Activated T-cell treated with anti-CD3 and anti-CD28 coated beads, Interleukin-2, amount 50 U/mL, for 4 hours (primary cell): ENCODE measurements around the gene TMBIM4. TPM values are rescaled to one million over a fixed set of nuclear protein-coding genes. Genes with fewer than 3 reads are reported as not detected.

Source experiments
- ATAC-seq, 2 donors: fragments of 200-7000 bp; cut with Tn5 transposase; one replicate each; pipeline ENCODE4 v1.10.0; 2021
- DNase-seq: peaks from one replicate; pipeline ENCODE4 v3.0.0-alpha.2; 2020
- H3K27me3 Mint-ChIP-seq: one replicate; pipeline ENCODE4 v1.8.0; 2021; ENCODE audit warnings: low read depth, mixed read lengths
- H3K36me3 Mint-ChIP-seq: one replicate; pipeline ENCODE4 v1.8.0; 2022; ENCODE audit warnings: mixed read lengths; ENCODE audit not compliant: insufficient read depth
- H3K4me1 Mint-ChIP-seq: one replicate; pipeline ENCODE4 v1.8.0; 2021; ENCODE audit warnings: low read depth, mixed read lengths
- H3K4me3 Mint-ChIP-seq: one replicate; pipeline ENCODE4 v1.8.0; 2021; ENCODE audit warnings: mild to moderate bottlenecking, moderate library complexity, mixed read lengths
- H3K9me3 Mint-ChIP-seq: one replicate; pipeline ENCODE4 v1.8.0; 2021; ENCODE audit warnings: mixed read lengths
- total RNA-seq, 3 donors: library from RNA; stranded (reverse); gene quantifications; one replicate each; pipeline ENCODE4 v1.2.1, GENCODE V29; 2021

Gene TMBIM4
- total RNA-seq, 3 donors from 2014 or later, result 69.9 to 86.1 (median 78.2) TPM

GRCh38 chr12:66165141-66165540, 4.7 kb downstream of the TMBIM4 start:
- DNase-seq (no peak), ATAC-seq (no peak)
- peaks cover 41% of the 10 kb centered on the region for H3K36me3 Mint-ChIP-seq
- H3K27me3 Mint-ChIP-seq, result no peaks in the 10 kb centered on the region
- peaks cover 5% of the 10 kb centered on the region for H3K9me3 Mint-ChIP-seq
- H3K4me3 Mint-ChIP-seq, result no peak overlapping the region
- H3K4me1 Mint-ChIP-seq, result peaks cover 63% of the 10 kb centered on the region

- peaks cover 5% of the 10 kb centered on the region for H3K9me3 Mint-ChIP-seq
- H3K4me1 Mint-ChIP-seq, result peaks cover 70% of the 10 kb centered on the region
- ATAC-seq, result no peak
- H3K36me3 Mint-ChIP-seq, result peaks cover 48% of the 10 kb centered on the region
- no peak for DNase-seq
- H3K27me3 Mint-ChIP-seq, result no peaks in the 10 kb centered on the region
- H3K4me3 Mint-ChIP-seq, result no peak overlapping the region
Measured at GRCh38 chr12:66164349-66164821, 5.4 kb downstream of the TMBIM4 start.

GRCh38 chr12:66163289-66163688, 6.5 kb downstream of the TMBIM4 start:
- DNase-seq (no peak), ATAC-seq (no peak)
- no peak overlapping the region for H3K4me3 Mint-ChIP-seq
- H3K4me1 Mint-ChIP-seq, result peaks cover 67% of the 10 kb centered on the region
- no peaks in the 10 kb centered on the region for H3K27me3 Mint-ChIP-seq
- peaks cover 53% of the 10 kb centered on the region for H3K36me3 Mint-ChIP-seq
- H3K9me3 Mint-ChIP-seq, result peaks cover 5% of the 10 kb centered on the region

DNA sequence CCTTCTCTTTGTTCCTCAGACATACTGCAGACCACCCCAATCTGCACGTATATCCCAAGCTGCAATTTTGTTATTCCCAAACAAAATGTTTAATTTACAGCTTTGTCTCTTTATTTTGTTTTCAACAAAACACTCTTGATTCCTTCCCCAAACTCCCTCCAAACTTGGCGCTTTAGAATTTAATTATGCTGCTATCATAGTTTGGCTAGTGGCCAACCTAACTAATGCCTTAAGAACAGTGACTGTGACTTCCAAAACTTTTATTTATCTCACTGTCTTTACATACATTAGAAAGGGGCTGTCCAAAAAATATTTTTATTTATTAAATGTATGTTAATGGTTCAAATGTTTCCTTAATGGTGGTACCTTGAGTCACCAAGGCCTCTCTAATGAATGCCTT, 7.1 kb downstream of the TMBIM4 start:
- H3K4me3 Mint-ChIP-seq, result no peak overlapping the region
- H3K36me3 Mint-ChIP-seq, result peaks cover 52% of the 10 kb centered on the region
- peaks cover 5% of the 10 kb centered on the region for H3K9me3 Mint-ChIP-seq
- no peaks in the 10 kb centered on the region for H3K27me3 Mint-ChIP-seq
- no peak for DNase-seq
- no peak for ATAC-seq
- H3K4me1 Mint-ChIP-seq, result peaks cover 63% of the 10 kb centered on the region

DNA sequence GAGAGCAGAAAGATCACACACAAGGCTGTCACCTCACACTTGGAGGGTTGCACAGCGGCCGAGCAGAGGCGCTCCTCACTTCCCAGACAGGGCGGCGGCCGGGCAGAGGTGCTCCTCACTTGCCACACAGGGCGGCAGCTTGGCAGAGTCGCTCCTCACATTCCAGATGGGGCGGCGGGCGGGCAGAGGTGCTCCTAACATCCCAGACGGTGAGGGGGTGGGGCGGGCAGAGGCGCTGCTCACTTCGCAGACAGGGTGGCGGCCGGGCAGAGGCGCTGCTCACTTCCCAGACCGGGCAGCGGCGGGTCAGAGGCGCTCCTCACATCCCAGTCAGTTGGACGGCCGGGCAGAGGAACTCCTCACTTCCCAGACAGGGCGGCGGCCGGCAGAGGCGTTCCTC, 9.1 kb downstream of the TMBIM4 start:
- Mint-ChIP-seq H3K36me3 (peaks cover 48% of the 10 kb centered on the region), H3K9me3 (peaks cover 5% of the 10 kb centered on the region), H3K27me3 (no peaks in the 10 kb centered on the region), H3K4me1 (peaks cover 62% of the 10 kb centered on the region), H3K4me3 (no peak overlapping the region)
- DNase-seq (no peak), ATAC-seq (no peak)

- ATAC-seq (no peak), DNase-seq (no peak)
- no peaks in the 10 kb centered on the region for H3K27me3 Mint-ChIP-seq
- H3K9me3 Mint-ChIP-seq, result no peaks in the 10 kb centered on the region
- H3K4me3 Mint-ChIP-seq, result no peak overlapping the region
- H3K4me1 Mint-ChIP-seq, result peaks cover 56% of the 10 kb centered on the region
- peaks cover 35% of the 10 kb centered on the region for H3K36me3 Mint-ChIP-seq
Measured at GRCh38 chr12:66159123-66159522, 10.7 kb downstream of the TMBIM4 start.

DNA sequence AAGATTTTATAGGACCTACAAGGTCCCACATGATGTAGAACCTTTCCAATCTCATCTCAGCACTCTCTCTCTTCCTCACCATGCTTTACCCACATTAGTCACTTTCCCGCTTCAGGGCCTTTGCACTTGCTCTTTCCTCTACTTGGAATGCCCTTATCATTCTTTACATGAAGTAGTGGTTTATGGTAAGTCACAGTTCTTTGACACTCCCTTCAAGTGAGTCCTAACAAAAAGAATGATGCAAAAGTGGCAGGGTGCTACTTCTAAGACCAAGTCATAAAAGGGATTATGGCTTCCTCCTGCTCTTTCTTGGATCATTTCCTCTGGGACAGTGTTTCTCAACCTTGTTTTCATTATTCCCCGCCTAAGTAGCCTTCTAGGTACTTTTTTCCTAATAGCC, 13.1 kb downstream of the TMBIM4 start:
- no peaks in the 10 kb centered on the region for H3K9me3 Mint-ChIP-seq
- no peaks in the 10 kb centered on the region for H3K27me3 Mint-ChIP-seq
- no peak for DNase-seq
- H3K36me3 Mint-ChIP-seq, result peaks cover 31% of the 10 kb centered on the region
- ATAC-seq, result no peak
- H3K4me3 Mint-ChIP-seq, result no peak overlapping the region
- H3K4me1 Mint-ChIP-seq, result peaks cover 46% of the 10 kb centered on the region

- Mint-ChIP-seq H3K36me3 (peaks cover 31% of the 10 kb centered on the region), H3K27me3 (no peaks in the 10 kb centered on the region), H3K9me3 (no peaks in the 10 kb centered on the region), H3K4me3 (no peak overlapping the region), H3K4me1 (peaks cover 41% of the 10 kb centered on the region)
- ATAC-seq (no peak), DNase-seq (no peak)
Measured at GRCh38 chr12:66154776-66155175, 15.0 kb downstream of the TMBIM4 start.

DNA sequence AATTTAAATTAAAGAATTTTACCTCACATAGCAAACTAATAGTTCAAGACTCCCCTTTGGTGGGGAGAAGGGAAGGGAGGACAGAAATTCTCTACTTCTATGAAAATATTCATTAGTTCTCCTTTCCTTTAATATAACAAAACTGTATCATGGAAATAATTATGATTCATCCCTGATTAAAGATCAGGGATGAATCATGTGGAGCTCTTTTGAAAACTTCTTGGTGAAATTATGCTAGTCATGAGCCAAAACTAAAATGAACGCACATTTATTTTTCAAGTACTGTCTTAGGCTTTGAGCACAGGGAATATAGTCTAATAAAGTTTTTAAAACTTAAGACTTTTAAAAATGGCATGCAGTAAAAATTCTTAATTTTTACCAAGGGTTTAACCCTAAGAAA, 17.1 kb downstream of the TMBIM4 start:
- ATAC-seq, result no peak
- peaks cover 30% of the 10 kb centered on the region for H3K4me1 Mint-ChIP-seq

DNA sequence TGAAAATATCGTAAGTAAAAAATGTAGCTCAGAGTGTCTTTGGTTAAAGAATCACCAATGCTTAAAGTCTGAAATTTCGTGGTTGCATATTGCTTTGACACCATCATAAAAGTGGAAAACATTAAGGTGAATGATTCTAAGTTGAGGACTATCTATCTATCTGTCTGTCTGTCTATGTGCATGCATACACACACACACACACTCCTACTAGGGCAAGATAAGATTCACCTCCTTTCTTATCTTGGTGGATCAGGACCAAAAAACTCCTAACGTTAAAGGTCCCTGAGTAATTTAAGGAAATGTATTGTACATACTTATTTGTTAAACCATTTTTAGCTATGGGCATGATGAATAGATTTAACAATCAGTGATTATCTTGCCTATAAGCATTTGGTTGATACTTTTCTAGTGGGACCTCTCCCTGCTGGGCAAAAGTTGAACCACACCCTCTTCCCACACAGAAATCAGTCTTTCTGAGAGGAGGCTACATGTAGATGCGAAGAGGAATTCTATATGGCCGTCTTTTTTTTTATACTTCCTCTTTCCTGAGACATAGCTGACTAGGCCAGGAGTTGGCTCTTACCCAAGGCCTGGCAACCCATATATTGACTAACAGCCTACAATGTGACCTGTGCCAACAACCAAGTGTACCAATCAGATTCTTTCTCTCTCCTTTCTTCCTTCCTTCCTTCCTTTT, 19.9 kb downstream of the TMBIM4 start:
- H3K4me1 Mint-ChIP-seq, result peaks cover 21% of the 10 kb centered on the region
- ATAC-seq, result peak in 1 of 2 donors; percentile 4
- no peaks in the 10 kb centered on the region for H3K27me3 Mint-ChIP-seq
- H3K4me3 Mint-ChIP-seq, result no peak overlapping the region
- no peaks in the 10 kb centered on the region for H3K9me3 Mint-ChIP-seq
- H3K36me3 Mint-ChIP-seq, result peaks cover 17% of the 10 kb centered on the region
- DNase-seq, result no peak

More for the DNA sequence above, 17.1 kb downstream of the TMBIM4 start:
- no peaks in the 10 kb centered on the region for H3K9me3 Mint-ChIP-seq
- no peak overlapping the region for H3K4me3 Mint-ChIP-seq
- H3K27me3 Mint-ChIP-seq, result no peaks in the 10 kb centered on the region
- H3K36me3 Mint-ChIP-seq, result peaks cover 26% of the 10 kb centered on the region
- DNase-seq, result no peak

GRCh38 chr12:66144791-66145754, 24.7 kb downstream of the TMBIM4 start:
- DNase-seq (no peak), ATAC-seq (no peak)
- H3K36me3 Mint-ChIP-seq, result peaks cover 51% of the 10 kb centered on the region
- H3K4me3 Mint-ChIP-seq, result no peak overlapping the region
- peaks cover 13% of the 10 kb centered on the region for H3K4me1 Mint-ChIP-seq
- no peaks in the 10 kb centered on the region for H3K27me3 Mint-ChIP-seq
- H3K9me3 Mint-ChIP-seq, result peaks cover 17% of the 10 kb centered on the region

DNA sequence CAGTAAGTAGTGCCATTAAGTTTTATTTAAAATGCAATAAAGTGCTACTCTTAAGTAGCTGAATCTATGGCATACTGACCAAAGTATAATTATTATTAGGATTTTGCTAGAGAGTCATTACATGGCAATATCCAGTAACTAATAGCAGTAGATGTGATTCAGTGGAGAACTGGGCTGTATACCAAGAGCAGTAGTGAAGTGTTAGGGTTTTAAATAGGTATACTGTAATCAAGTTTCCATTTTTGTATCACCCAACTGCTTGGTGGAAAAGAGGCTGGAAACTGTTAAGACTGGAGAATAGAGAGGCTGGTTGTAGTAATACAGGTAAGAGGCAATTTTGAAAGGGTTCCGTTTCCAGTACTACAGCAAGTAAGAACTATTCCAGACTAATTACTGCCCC, 25.9 kb downstream of the TMBIM4 start:
- Mint-ChIP-seq H3K4me1 (peaks cover 13% of the 10 kb centered on the region), H3K27me3 (no peaks in the 10 kb centered on the region), H3K36me3 (peaks cover 60% of the 10 kb centered on the region), H3K4me3 (no peak overlapping the region), H3K9me3 (peaks cover 18% of the 10 kb centered on the region)
- no peak for ATAC-seq
- DNase-seq, result no peak

GRCh38 chr12:66142826-66143225, 27.0 kb downstream of the TMBIM4 start:
- Mint-ChIP-seq H3K9me3 (peaks cover 18% of the 10 kb centered on the region), H3K4me3 (no peak overlapping the region), H3K27me3 (no peaks in the 10 kb centered on the region), H3K36me3 (peaks cover 55% of the 10 kb centered on the region), H3K4me1 (peaks cover 13% of the 10 kb centered on the region)
- DNase-seq, result no peak
- ATAC-seq, result no peak

DNA sequence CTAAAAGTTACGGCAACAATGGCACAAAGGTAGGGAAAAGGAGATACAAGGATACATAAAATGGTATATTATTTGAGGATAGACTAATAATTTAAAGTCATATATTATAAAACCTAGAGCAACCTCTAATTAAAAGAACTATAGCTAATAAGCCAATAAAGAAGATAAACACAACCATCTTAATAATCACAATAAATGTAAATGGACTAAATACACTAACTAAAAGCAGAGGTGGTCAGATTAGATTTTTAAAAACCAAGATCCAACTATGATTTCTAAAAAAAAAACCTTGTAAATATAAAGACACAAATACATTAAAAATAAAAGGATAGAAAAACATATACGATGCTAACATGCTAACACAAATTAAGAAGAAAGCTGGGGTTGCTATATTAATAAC, 28.5 kb downstream of the TMBIM4 start:
- H3K9me3 Mint-ChIP-seq, result peaks cover 18% of the 10 kb centered on the region
- no peak for ATAC-seq
- H3K36me3 Mint-ChIP-seq, result peaks cover 61% of the 10 kb centered on the region
- no peak for DNase-seq
- H3K27me3 Mint-ChIP-seq, result no peaks in the 10 kb centered on the region
- no peak overlapping the region for H3K4me3 Mint-ChIP-seq
- H3K4me1 Mint-ChIP-seq, result peaks cover 13% of the 10 kb centered on the region
